Esophagus muscularis mucosa (tissue), 4 donors: Measurements from ENCODE around the gene CXorf58. TPM values are rescaled to one million over a fixed set of nuclear protein-coding genes. Genes with fewer than 3 reads are reported as not detected.

Source experiments
- DNase-seq: peaks from one replicate; pipeline ENCODE4 v3.0.0-alpha.2; 2017; ENCODE audit errors: extremely low spot score
- H3K27ac ChIP-seq, 4 donors: fragments of 200-600 bp; sonication (generic); replicated peaks in 1 of 4; 1 replicate in 3 of 4; 2 replicates in 1 of 4; pipeline ENCODE4 v1.5.1; 2016 to 2019; ENCODE audit warnings: mild to moderate bottlenecking in 1 of 4
- H3K27me3 ChIP-seq, 4 donors: fragments of 200-600 bp; sonication (generic); one replicate each; pipeline versions ENCODE4 v1.5.1 to v1.6.0; 2016 to 2019
- H3K36me3 ChIP-seq, 4 donors: fragments of 200-600 bp; sonication (generic); one replicate each; pipeline ENCODE4 v1.5.1; 2016 to 2019
- H3K4me1 ChIP-seq, 4 donors: fragments of 200-600 bp; sonication (generic); one replicate each; pipeline ENCODE4 v1.5.1; 2016 to 2019
- H3K4me3 ChIP-seq, 4 donors: fragments of 200-600 bp; sonication (generic); 1 replicate in 2 of 4; 2 replicates in 2 of 4; pipeline ENCODE4 v1.5.1; 2016 to 2019; ENCODE audit warnings: mild to moderate bottlenecking in 4 of 4, moderate library complexity in 1 of 4
- H3K9me3 ChIP-seq, 4 donors: fragments of 200-600 bp; sonication (generic); 1 replicate in 3 of 4; 2 replicates in 1 of 4; pipeline ENCODE4 v1.5.1; 2016 to 2019
- CTCF ChIP-seq, 3 experiments: fragments of 200-600 bp in 2 of 3; fragments of 450-650 bp in 1 of 3; sonication (generic) in 2 of 3; IDR thresholded peaks; one replicate each; pipeline ENCODE4 v1.5.1; 2017 to 2019; ENCODE audit warnings: antibody characterized with exemption in 3 of 3, mild to moderate bottlenecking in 2 of 3, moderate library complexity in 1 of 3
- EP300 ChIP-seq: sonication (generic); formaldehyde crosslinking; IDR thresholded peaks from one replicate; pipeline ENCODE4 v1.6.1; 2017; ENCODE audit warnings: antibody characterized with exemption
- POLR2A ChIP-seq: fragments of 450-650 bp; IDR thresholded peaks from one replicate; pipeline ENCODE4 v1.6.1; 2017; ENCODE audit warnings: antibody characterized with exemption, moderate library complexity, mild to moderate bottlenecking, low read depth
- POLR2AphosphoS5 ChIP-seq, 2 donors: sonication (generic); formaldehyde crosslinking; IDR thresholded peaks; one replicate each; pipeline ENCODE4 v1.6.1; 2017; ENCODE audit warnings: antibody characterized with exemption in 2 of 2
- WGBS: methylation state at CpG from one replicate; pipeline ENCODE4 v1.1.5; 2018; 5-methylcytosine and 5-hydroxymethylcytosine counted together
- intact Hi-C: fragments of 100-400 bp; cut with DNase I; formaldehyde crosslinking; loops from one replicate; pipeline ENCODE4 v1.15.1; 2023
- total RNA-seq, 4 donors: library from RNA; depleted of rRNA; stranded (reverse); fragments of >200 nt; gene quantifications; one replicate each; pipeline versions ENCODE4 v1.1.0 to v1.2.1, GENCODE V29; 2016

The CXorf58 gene
- total RNA-seq, 4 donors from 2014 or later = 0.29 TPM; not detected in 3

GRCh38 chrX:23919706-23920320, 12.0 kb downstream of the CXorf58 start:
- DNase-seq = no peak
- Histone ChIP-seq H3K36me3 (no peaks in the 10 kb centered on the region), H3K27me3 (no peaks in the 10 kb centered on the region), H3K4me3 (no peak overlapping the region), H3K4me1 (no peaks in the 10 kb centered on the region), H3K27ac (no peak overlapping the region), H3K9me3 (peaks cover 0 to 11% (median 0%) of the 10 kb centered on the region in 4 donors)
- intact Hi-C loops = no loop called here
- 65% methylated on average over 9 of the region's 9 CpGs for WGBS
- TF ChIP-seq EP300 = no peak
- TF ChIP-seq POLR2A = no peak
- TF ChIP-seq CTCF (IDR thresholded peaks at IDR 0.05) = peak; percentile 11 to 46 (median 29)
- no peak for TF ChIP-seq POLR2AphosphoS5 (IDR thresholded peaks at IDR 0.05)

GRCh38 chrX:23926015-23926414, 18.2 kb downstream of the CXorf58 start:
- H3K27me3 ChIP-seq = no peaks in the 10 kb centered on the region
- TF ChIP-seq CTCF (IDR thresholded peaks at IDR 0.05) = no peak
- TF ChIP-seq EP300 = no peak
- TF ChIP-seq POLR2AphosphoS5 (IDR thresholded peaks at IDR 0.05) = no peak
- TF ChIP-seq POLR2A = no peak
- H3K27ac ChIP-seq = no peak overlapping the region
- no peaks in the 10 kb centered on the region for H3K36me3 ChIP-seq
- intact Hi-C loops = no loop called here
- H3K9me3 ChIP-seq = no peaks in the 10 kb centered on the region
- no peak overlapping the region for H3K4me3 ChIP-seq
- DNase-seq = no peak
- no peaks in the 10 kb centered on the region for H3K4me1 ChIP-seq
- 85% methylated on average over 4 of the region's 4 CpGs for WGBS

- Histone ChIP-seq H3K27ac (no peak overlapping the region), H3K4me3 (no peak overlapping the region), H3K36me3 (no peaks in the 10 kb centered on the region), H3K9me3 (no peaks in the 10 kb centered on the region), H3K27me3 (peaks cover 0 to 6% (median 0%) of the 10 kb centered on the region in 4 donors), H3K4me1 (no peaks in the 10 kb centered on the region)
- DNase-seq = no peak
- WGBS = 48% methylated on average over 2 of the region's 2 CpGs
- TF ChIP-seq POLR2AphosphoS5 (IDR thresholded peaks at IDR 0.05) (no peak), CTCF (IDR thresholded peaks at IDR 0.05) (no peak), POLR2A (no peak), EP300 (no peak)
- intact Hi-C loops = no loop called here
These were observed 23.2 kb downstream of the CXorf58 start for GRCh38 chrX:23930894-23931604.

GRCh38 chrX:23932046-23932445, 24.2 kb downstream of the CXorf58 start:
- no peak for DNase-seq
- Histone ChIP-seq H3K4me1 (no peaks in the 10 kb centered on the region), H3K9me3 (no peaks in the 10 kb centered on the region), H3K27ac (no peak overlapping the region), H3K36me3 (no peaks in the 10 kb centered on the region), H3K4me3 (no peak overlapping the region), H3K27me3 (peaks cover 0 to 7% (median 0%) of the 10 kb centered on the region in 4 donors)
- 60% methylated on average over 1 of the region's 1 CpG for WGBS
- no peak for TF ChIP-seq POLR2AphosphoS5 (IDR thresholded peaks at IDR 0.05)
- no peak for TF ChIP-seq CTCF (IDR thresholded peaks at IDR 0.05)
- no peak for TF ChIP-seq EP300
- TF ChIP-seq POLR2A = no peak
- intact Hi-C loops = no loop called here
